ENCODE data around the gene CCDC146. TPM values are rescaled to one million over a fixed set of nuclear protein-coding genes. Genes with fewer than 3 reads are reported as not detected.

Gene CCDC146
- polyA plus RNA-seq, 1 experiment = 8.8 TPM

DNA sequence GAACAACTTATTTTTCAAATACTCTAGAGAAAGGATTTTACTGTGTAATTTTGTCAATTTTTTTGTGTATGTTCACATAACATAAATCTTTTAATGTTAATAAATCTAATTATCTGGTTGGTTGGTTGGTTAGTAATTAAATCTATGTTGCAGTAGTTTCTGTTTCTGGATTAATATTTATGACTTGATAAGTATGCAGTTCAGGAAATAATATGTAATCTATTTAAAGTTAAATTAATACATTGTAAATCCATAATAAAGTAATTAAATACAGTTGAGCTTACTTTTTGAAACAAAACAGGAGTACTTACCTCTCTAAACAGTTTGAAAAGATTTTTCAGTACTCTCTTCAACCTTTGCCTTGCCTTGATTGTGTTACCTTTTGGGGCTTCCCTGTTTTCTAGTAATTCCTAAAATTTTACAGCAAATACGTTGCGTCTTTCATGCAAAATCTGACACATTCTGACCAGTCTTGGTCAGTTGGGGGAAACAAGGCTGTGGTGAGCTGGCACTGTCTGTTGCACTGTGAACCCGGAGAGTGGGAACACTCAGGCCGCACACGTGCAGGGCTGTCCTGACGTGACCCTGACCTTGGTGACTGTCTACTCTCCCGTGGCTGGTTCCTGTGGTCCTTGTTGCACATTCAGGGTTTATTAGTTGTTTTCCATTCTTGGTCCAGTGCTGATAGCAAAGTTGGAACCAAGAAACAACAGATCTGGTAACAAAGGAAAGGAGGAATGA lies 122.8 kb downstream of the CCDC146 start:
- TF ChIP-seq, protein P1, sequence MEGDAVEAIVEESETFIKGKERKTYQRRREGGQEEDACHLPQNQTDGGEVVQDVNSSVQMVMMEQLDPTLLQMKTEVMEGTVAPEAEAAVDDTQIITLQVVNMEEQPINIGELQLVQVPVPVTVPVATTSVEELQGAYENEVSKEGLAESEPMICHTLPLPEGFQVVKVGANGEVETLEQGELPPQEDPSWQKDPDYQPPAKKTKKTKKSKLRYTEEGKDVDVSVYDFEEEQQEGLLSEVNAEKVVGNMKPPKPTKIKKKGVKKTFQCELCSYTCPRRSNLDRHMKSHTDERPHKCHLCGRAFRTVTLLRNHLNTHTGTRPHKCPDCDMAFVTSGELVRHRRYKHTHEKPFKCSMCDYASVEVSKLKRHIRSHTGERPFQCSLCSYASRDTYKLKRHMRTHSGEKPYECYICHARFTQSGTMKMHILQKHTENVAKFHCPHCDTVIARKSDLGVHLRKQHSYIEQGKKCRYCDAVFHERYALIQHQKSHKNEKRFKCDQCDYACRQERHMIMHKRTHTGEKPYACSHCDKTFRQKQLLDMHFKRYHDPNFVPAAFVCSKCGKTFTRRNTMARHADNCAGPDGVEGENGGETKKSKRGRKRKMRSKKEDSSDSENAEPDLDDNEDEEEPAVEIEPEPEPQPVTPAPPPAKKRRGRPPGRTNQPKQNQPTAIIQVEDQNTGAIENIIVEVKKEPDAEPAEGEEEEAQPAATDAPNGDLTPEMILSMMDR (IDR thresholded peaks at IDR 0.05; ENCODE audit: low read depth, low read length) = no peak
- CTCF ChIA-PET = interaction anchor here (2.6 to 3.2 kb wide), 2 partner anchors 13 to 118 kb away, joined by 15 to 22 read pairs; no protein-coding TSS in a partner anchor
- POLR2A ChIA-PET = interaction anchor here (2.2 kb wide), 1 partner anchor 123 kb away, joined by 6 read pairs; the partner anchor contains the start of gene CCDC146
- H3K27ac ChIP-seq (ENCODE audit: low read depth, low read length) = no peak overlapping the region
- H3K27me3 ChIP-seq (ENCODE audit: control insufficient read depth, insufficient read depth, low read length) = no peaks in the 10 kb centered on the region
- H3K4me3 ChIP-seq (ENCODE audit: low read depth, low read length) = no peak overlapping the region
- no peak for DNase-seq (ENCODE audit: low read depth, low spot score)
- H3K9me3 ChIP-seq (ENCODE audit: control insufficient read depth, insufficient read depth, low read length) = no peaks in the 10 kb centered on the region

DNA sequence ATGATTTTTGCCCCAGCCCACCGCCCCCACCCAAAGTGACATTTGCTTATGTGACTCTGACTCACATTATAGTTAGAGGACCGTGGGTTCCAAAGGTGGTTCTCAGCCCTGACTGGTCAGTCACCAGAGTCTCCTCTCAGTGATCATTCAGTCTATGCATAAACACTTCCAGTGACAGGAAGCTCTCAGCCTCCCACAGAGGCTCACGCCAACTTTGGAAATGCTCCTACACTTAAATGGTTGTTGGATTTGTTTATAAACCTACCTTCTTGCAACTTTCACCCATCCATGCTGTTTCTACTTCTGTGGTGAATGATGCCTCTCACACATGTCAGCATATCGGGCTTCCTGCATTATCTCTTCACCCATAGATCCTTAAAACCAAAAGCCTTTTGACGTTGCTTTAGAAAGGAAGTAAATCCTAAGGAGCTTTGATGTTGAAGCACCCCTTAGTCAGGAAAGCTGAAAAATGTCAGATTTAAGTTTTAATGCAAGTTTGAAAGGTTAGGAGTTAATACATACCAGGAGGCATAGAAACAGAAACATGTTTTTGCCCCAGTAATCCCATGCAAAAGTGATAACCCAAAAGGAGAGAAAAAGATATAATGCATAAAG lies 123.7 kb downstream of the CCDC146 start:
- TF ChIP-seq, protein P1 (IDR thresholded peaks at IDR 0.05; ENCODE audit: low read depth, low read length) = no peak
- no peak for DNase-seq (ENCODE audit: low read depth, low spot score)
- Histone ChIP-seq H3K4me3 (ENCODE audit: low read depth, low read length) (no peak overlapping the region), H3K27me3 (ENCODE audit: control insufficient read depth, insufficient read depth, low read length) (no peaks in the 10 kb centered on the region), H3K9me3 (ENCODE audit: control insufficient read depth, insufficient read depth, low read length) (no peaks in the 10 kb centered on the region), H3K27ac (ENCODE audit: low read depth, low read length) (no peak overlapping the region)
- CTCF ChIA-PET = interaction anchor here (0.8 to 5.0 kb wide), 14 partner anchors 12 to 124 kb away, joined by 3 to 54 read pairs (median 14); partner anchors contain the start of gene CCDC146
- POLR2A ChIA-PET = interaction anchor here (2.2 kb wide), 1 partner anchor 124 kb away, joined by 6 read pairs; the partner anchor contains the start of gene CCDC146

DNA sequence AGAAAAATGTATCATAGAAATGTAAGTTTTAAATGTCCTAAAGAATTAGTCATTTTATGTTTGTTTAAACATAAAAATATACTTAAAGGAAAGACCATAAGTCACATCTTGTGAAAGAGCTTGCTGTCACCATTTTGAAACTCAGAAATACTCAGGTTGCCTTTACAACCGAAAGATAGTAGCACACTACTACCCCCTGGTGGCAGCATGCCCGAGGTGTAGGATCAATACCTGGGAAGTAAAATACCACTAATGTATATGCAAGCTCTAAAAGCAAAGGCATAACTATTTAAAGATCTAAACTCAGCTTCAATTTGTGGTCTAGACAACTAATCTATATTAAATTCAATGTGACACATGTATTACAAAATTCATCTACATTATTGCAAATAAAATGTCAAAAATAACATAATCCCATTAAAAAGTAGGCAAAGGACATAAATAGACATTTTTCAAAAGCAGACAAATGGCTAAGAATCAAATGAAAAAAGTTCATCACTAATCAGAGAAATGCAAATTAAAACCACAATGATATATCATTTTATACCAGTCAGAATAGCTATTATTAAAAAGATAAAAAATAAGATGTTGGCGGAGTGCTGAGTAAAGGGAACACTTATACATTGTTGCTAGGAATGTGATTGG lies 124.9 kb downstream of the CCDC146 start:
- DNase-seq (ENCODE audit: low read depth, low spot score) = peak; percentile 49
- POLR2A ChIA-PET = interaction anchor here (2.2 kb wide), 1 partner anchor 125 kb away, joined by 6 read pairs; the partner anchor contains the start of gene CCDC146
- Histone ChIP-seq H3K9me3 (ENCODE audit: control insufficient read depth, insufficient read depth, low read length) (no peaks in the 10 kb centered on the region), H3K27ac (ENCODE audit: low read depth, low read length) (no peak overlapping the region), H3K27me3 (ENCODE audit: control insufficient read depth, insufficient read depth, low read length) (no peaks in the 10 kb centered on the region), H3K4me3 (ENCODE audit: low read depth, low read length) (no peak overlapping the region)
- CTCF ChIA-PET = interaction anchor here (0.6 to 5.0 kb wide), 29 partner anchors 8 to 135 kb away, joined by 3 to 54 read pairs (median 7); partner anchors contain the start of genes CCDC146 and FGL2
- TF ChIP-seq, protein P1 (IDR thresholded peaks at IDR 0.05; ENCODE audit: low read depth, low read length) = peak; percentile 92

DNA sequence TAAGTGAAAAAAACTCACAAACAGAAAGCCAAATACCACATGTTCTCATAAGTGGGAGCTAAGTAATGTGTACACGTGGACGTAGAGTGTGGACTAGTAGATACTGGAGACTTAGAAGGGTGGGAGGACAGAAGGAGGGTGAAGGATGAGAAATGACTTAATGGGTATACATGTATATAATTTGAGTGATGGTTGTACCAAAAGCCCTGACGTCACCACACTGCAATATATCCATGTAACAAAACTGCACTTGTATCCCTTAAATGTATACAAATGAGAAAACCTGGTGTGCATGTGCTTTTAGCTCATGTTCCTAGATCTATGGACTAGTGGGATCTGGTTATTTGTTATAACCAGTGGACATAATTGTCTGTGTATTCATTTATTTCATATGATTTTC lies 125.7 kb downstream of the CCDC146 start:
- CTCF ChIA-PET = interaction anchor here (0.9 to 5.0 kb wide), 20 partner anchors 8 to 136 kb away, joined by 3 to 54 read pairs (median 12); partner anchors contain the start of genes CCDC146 and FGL2
- POLR2A ChIA-PET = no interaction called here

More for the DNA sequence above, 125.7 kb downstream of the CCDC146 start:
- no peak overlapping the region for H3K27ac ChIP-seq (ENCODE audit: low read depth, low read length)
- no peaks in the 10 kb centered on the region for H3K9me3 ChIP-seq (ENCODE audit: control insufficient read depth, insufficient read depth, low read length)
- H3K4me3 ChIP-seq (ENCODE audit: low read depth, low read length) = no peak overlapping the region
- DNase-seq (ENCODE audit: low read depth, low spot score) = no peak
- H3K27me3 ChIP-seq (ENCODE audit: control insufficient read depth, insufficient read depth, low read length) = no peaks in the 10 kb centered on the region
- TF ChIP-seq, protein P1 (IDR thresholded peaks at IDR 0.05; ENCODE audit: low read depth, low read length) = no peak
